H4 (cell line): ENCODE results near the gene MRPS2. TPM values are rescaled to one million over a fixed set of nuclear protein-coding genes. Genes with fewer than 3 reads are reported as not detected.
"Not testable (repeated sequence)": the region's sequence is repeated elsewhere in the genome, so short reads cannot be mapped to it uniquely, and the experiment has no call there.

Source experiments
- DNase-seq: peaks from one replicate; pipeline ENCODE4 v3.0.0-alpha.2; 2015; ENCODE audit warnings: low spot score
- total RNA-seq: library from RNA; depleted of rRNA; stranded (reverse); fragments of >200 nt; shearing (Covaris generic); gene quantifications from 2 replicates; pipeline ENCODE4 v1.2.3, GENCODE V29; 2014

MRPS2 gene
- total RNA-seq, 1 experiment from 2014 or later = 34.6 TPM

GRCh38 chr9:135514342-135515082 lies 14.0 kb downstream of the MRPS2 start:
- no peak for DNase-seq

GRCh38 chr9:135515083-135515951 lies 14.8 kb downstream of the MRPS2 start:
- DNase-seq = no peak

- no peak for DNase-seq
Observed at GRCh38 chr9:135516132-135516860, 15.8 kb downstream of the MRPS2 start.

GRCh38 chr9:135517407-135517822 lies 16.9 kb downstream of the MRPS2 start:
- no peak for DNase-seq

- DNase-seq = no peak
Observed at GRCh38 chr9:135519179-135519971, 18.9 kb downstream of the MRPS2 start.

- DNase-seq = no peak
Observed at GRCh38 chr9:135520916-135521607, 20.6 kb downstream of the MRPS2 start, which contains the start of gene LCN1. TSS of gene LCN1 (plus strand) at chr9:135521440. CDS start at chr9:135521498, 58 bp downstream.

GRCh38 chr9:135521608-135522095 lies 21.2 kb downstream of the MRPS2 start:
- no peak for DNase-seq

- DNase-seq = no peak
Observed at GRCh38 chr9:135522137-135522877, 21.8 kb downstream of the MRPS2 start.

- no peak for DNase-seq
Observed at GRCh38 chr9:135522931-135523330, 22.4 kb downstream of the MRPS2 start.

GRCh38 chr9:135523521-135524129 lies 23.1 kb downstream of the MRPS2 start:
- no peak for DNase-seq

- no peak for DNase-seq
Observed at GRCh38 chr9:135524130-135524861, 23.8 kb downstream of the MRPS2 start.

- DNase-seq = no peak
Observed at GRCh38 chr9:135525241-135526088, 25.0 kb downstream of the MRPS2 start.

- DNase-seq = no peak
Observed at GRCh38 chr9:135526089-135526729, 25.7 kb downstream of the MRPS2 start.

- no peak for DNase-seq
Observed at GRCh38 chr9:135526730-135527571, 26.5 kb downstream of the MRPS2 start.

GRCh38 chr9:135528842-135529435 lies 28.5 kb downstream of the MRPS2 start:
- not testable (repeated sequence) for DNase-seq

- DNase-seq = no peak
Observed at GRCh38 chr9:135530146-135530545, 29.7 kb downstream of the MRPS2 start.
